GM18861 (cell line): Measurements from ENCODE around the gene OR52L1.
A peak's percentile ranks its signal among the peaks of the same experiment; 100 is the strongest.
"Not testable (repeated sequence)": the region's sequence is repeated elsewhere in the genome, so short reads cannot be mapped to it uniquely, and the experiment has no call there.

ENCODE experiments used
- ATAC-seq: cut with Tn5 transposase; IDR thresholded peaks from one replicate; pipeline ENCODE4 v1.9.1; 2021; ENCODE audit not compliant: unreplicated experiment

Gene OR52L1

GRCh38 chr11:5986885-5987284 lies at the start of gene OR52L1:
Gene OR52L1, minus strand, starts transcription at chr11:5986985. Its CDS starts 55 bp downstream, at chr11:5986930.
- ATAC-seq = no peak

- ATAC-seq = no peak
Measured at GRCh38 chr11:6030708-6031405, 44.1 kb upstream of the OR52L1 start, which contains the start of gene OR56A1. Gene OR56A1, minus strand, starts transcription at chr11:6030758. Its CDS starts 3,066 bp downstream, at chr11:6027692.

GRCh38 chr11:6027501-6027900 lies 40.7 kb upstream of the OR52L1 start:
- ATAC-seq = no peak

GRCh38 chr11:6025056-6025455 lies 38.3 kb upstream of the OR52L1 start:
- ATAC-seq = no peak

GRCh38 chr11:6022956-6023355 lies 36.2 kb upstream of the OR52L1 start:
- ATAC-seq = peak; percentile 53

- ATAC-seq = no peak
Measured at GRCh38 chr11:6013042-6013441, 26.3 kb upstream of the OR52L1 start.

GRCh38 chr11:6012035-6012668 lies 25.4 kb upstream of the OR52L1 start:
- no peak for ATAC-seq

GRCh38 chr11:6006846-6007245 lies 20.1 kb upstream of the OR52L1 start, which contains the start of gene OR56A4:
Gene OR56A4, minus strand, starts transcription at chr11:6006946. Its CDS starts 3,954 bp downstream, at chr11:6002992.
- ATAC-seq = no peak

- no peak for ATAC-seq
Measured at GRCh38 chr11:6006395-6006794, 19.6 kb upstream of the OR52L1 start.

GRCh38 chr11:6002202-6002699 lies 15.5 kb upstream of the OR52L1 start:
- ATAC-seq = no peak

GRCh38 chr11:5994791-5995190 lies 8.0 kb upstream of the OR52L1 start:
- ATAC-seq = no peak

GRCh38 chr11:5992604-5993251 lies 5.9 kb upstream of the OR52L1 start:
- ATAC-seq = no peak

- no peak for ATAC-seq
Measured at GRCh38 chr11:5992150-5992549, 5.4 kb upstream of the OR52L1 start.

- ATAC-seq = no peak
Measured at GRCh38 chr11:5989203-5989602, 2.4 kb upstream of the OR52L1 start.

- ATAC-seq = no peak
Measured at GRCh38 chr11:5983443-5983842, 3.3 kb downstream of the OR52L1 start.

- no peak for ATAC-seq
Measured at GRCh38 chr11:5973530-5973929, 13.3 kb downstream of the OR52L1 start.

- no peak for ATAC-seq
Measured at GRCh38 chr11:5968394-5968793, 18.4 kb downstream of the OR52L1 start, which contains the start of gene OR56A5. Gene OR56A5, minus strand, starts transcription at chr11:5968494. Its CDS starts 0 bp downstream, at chr11:5968494.

GRCh38 chr11:5967708-5968107 lies 19.1 kb downstream of the OR52L1 start:
- no peak for ATAC-seq

- no peak for ATAC-seq
Measured at GRCh38 chr11:5966958-5967357, 19.8 kb downstream of the OR52L1 start.

GRCh38 chr11:5960704-5961320 lies 26.0 kb downstream of the OR52L1 start:
- not testable (repeated sequence) for ATAC-seq

GRCh38 chr11:5955586-5955985 lies 31.2 kb downstream of the OR52L1 start:
- no peak for ATAC-seq
